Measurements from ENCODE around the gene LRRC7.

DNA sequence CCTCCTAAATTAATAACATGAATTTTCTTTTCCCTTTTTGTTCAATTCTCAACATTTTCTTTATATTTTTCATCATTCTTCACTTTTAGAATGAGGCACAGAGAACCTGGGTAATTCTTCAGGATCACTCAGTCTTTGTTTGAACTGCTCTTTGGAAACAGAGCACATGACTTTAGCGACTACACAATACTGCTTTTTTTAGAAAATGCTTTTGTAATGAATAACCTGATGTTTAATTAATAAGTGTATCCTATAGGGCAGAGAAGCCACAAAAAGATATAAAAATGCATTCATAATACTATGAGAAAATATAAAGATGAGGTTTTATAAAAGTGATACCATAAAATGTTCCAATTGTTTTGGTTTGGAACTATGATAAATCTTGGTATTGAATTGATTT lies 77.8 kb downstream of the LRRC7 start:
- no peak for TF ChIP-seq POLR2A (IDR thresholded peaks at IDR 0.05)
- TF ChIP-seq, protein P1, sequence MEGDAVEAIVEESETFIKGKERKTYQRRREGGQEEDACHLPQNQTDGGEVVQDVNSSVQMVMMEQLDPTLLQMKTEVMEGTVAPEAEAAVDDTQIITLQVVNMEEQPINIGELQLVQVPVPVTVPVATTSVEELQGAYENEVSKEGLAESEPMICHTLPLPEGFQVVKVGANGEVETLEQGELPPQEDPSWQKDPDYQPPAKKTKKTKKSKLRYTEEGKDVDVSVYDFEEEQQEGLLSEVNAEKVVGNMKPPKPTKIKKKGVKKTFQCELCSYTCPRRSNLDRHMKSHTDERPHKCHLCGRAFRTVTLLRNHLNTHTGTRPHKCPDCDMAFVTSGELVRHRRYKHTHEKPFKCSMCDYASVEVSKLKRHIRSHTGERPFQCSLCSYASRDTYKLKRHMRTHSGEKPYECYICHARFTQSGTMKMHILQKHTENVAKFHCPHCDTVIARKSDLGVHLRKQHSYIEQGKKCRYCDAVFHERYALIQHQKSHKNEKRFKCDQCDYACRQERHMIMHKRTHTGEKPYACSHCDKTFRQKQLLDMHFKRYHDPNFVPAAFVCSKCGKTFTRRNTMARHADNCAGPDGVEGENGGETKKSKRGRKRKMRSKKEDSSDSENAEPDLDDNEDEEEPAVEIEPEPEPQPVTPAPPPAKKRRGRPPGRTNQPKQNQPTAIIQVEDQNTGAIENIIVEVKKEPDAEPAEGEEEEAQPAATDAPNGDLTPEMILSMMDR (IDR thresholded peaks at IDR 0.05), result no peak

Measured in gastroesophageal sphincter (tissue), 3 donors.